HG02884 (cell line): Measurements from ENCODE around the gene GNAT1.
"Not testable (repeated sequence)": the region's sequence is repeated elsewhere in the genome, so short reads cannot be mapped to it uniquely, and the experiment has no call there.

Source experiments
- ATAC-seq: cut with Tn5 transposase; IDR thresholded peaks from one replicate; pipeline ENCODE4 v1.9.1; 2021; ENCODE audit warnings: mild to moderate bottlenecking, moderate library complexity; ENCODE audit not compliant: unreplicated experiment

GNAT1 gene

DNA sequence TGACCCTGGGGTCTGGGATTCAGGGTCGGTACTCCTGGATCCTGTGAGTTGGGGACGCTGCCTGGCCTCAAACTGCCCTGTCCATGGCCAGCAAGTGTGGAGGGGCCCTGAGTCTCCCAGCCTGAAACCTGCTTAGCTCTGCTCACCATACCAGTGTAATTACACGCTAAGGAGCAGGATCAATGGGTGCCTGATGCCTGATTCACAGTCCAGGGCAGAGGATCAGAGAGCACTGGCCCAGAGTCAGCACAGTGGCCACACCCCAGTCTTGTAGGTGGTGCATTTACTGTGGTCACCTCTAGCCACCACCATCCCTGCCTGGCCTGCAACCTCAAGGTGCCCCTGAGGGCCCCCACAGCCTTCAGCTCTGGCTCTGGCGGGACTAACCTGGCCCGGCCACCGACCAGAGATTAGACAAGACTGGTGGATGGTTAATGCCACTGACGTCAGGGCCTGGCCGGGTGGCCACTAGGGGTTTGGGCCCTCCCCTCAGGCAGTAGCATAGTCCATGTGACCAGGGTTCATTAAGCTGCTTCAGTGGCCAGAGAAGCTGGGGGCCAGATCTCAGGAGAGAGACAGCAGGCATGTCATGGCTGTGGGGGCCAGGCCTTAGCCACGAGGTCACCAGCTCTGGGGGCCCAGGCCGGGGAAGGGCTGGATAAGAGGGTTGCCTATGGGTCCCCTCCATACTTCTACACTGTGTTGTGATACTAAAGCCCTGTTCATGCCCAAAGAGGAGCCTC is 10.3 kb downstream of the GNAT1 start:
- ATAC-seq: no peak

DNA sequence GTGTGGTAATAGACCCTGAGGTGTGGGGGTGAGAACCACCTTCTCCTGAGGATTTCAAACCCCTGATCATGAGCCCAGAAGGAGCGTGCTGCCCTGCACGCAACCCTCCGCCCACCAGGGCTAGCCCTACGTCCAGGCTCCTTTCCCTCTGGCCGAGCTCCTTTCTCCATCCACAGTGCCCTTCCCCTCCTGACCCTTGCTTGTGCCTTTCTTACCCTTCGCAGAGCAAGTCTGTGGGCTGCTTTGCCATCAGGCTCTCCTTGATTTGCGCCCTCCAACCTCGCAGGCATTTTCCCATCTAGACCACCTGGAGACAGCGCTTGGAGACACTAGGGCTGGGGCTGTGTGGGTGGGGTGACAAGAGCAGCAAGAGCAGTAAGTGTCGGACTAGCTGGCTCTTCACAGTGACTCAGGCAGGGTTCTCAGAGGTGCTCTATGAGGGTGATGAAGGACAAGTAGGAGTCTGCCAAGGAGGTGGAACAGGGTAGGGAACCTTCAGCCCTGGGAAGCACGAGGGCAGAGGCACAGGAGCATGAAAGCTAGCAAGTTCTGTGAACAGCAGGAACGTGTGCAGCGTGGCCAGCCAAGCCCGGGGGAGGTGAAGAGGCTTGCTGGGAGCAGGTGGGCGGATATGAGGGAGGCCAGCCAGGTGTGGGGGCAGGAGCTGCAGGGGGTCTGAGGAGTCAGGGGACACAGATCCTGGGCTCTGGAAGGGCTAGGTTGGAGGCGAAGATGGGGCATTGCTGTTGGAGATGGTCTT is 11.1 kb downstream of the GNAT1 start:
- no peak for ATAC-seq

DNA sequence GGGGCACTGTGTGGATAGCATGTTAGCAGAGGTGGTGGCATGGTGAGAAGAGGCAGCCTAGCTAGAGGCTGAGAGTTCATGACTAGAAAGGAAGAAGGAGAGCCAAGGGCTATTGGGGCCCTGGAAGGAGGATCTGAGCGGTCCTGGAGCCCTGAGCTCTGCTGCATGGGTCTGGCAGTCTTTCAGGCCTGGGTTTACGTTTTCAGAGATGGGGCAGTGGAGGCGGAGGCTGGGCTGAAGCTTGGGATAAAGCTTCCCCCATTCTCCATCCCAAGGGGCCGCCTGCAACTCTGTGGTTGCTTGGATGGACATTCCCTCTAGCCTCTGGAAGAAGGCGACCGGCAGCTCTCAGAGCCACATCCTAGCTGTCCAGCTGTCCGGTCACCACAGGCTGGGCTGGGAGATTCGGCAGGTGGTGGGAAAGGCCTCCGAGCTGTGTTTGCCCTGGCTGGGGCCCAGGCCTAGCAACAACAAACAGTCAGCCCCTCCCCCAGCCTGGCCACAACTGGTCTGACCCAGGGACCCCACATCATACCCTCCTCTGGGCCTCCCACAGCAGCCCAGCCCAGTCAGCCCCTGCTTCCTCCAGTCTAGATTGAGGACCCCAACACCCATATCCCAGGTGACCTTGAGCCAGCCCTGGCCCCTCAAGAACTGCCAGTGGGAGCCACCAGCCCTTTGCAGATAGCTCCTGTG is 11.9 kb downstream of the GNAT1 start:
- no peak for ATAC-seq

DNA sequence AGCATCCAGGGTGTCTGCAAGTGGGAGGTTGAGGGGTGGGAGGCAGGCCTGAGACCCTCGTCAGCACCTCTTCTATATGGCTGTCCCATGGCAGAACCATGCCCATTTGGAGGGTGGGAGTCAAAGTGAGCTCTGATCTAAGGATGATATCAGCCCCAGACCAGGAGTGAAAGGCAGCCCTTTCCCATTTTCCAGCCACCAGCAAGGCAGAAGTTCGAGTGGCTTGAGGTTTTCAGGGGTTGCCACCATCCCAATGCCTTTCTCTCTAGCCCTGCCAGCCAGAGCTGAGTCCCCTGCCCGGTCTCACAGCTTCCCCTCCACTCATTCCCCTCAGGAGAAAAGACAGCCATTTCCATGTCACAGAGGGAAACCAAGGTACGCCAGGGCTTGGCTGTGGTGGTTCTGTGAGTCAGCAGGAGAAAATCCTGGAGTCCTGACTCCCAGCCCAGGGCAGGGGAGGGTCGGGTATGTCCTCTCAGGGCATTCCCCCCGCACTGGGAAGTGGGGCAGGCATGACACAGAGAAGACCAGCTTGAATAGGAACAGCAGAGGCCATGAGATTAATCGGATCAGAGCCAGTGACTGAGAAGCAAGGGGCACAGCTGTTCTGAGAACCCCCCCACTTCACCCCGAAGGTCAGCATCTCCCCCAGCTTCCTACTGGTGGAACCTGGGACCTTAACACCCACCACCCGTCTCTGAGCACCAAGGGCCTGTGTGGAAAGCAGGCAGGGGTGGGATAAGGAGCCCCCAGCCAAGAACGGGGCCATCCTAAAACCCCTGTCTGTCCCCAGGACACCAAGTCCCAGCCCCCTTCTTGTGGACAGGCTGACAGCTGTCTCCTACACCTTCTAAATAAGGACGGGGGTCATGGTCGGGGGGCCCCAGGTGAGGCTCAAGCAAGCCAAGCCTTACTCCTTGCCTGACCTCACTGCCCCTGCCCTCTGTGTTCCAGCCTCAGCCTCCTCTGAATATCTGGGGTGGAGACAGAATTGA is 12.7 kb downstream of the GNAT1 start:
- no peak for ATAC-seq

GRCh38 chr3:50204804-50205412 is 13.5 kb downstream of the GNAT1 start, which contains the start of gene SLC38A3:
Gene SLC38A3 (plus strand): TSS chr3:50205271. CDS start chr3:50214200, 8,929 bp downstream.
- no peak for ATAC-seq

DNA sequence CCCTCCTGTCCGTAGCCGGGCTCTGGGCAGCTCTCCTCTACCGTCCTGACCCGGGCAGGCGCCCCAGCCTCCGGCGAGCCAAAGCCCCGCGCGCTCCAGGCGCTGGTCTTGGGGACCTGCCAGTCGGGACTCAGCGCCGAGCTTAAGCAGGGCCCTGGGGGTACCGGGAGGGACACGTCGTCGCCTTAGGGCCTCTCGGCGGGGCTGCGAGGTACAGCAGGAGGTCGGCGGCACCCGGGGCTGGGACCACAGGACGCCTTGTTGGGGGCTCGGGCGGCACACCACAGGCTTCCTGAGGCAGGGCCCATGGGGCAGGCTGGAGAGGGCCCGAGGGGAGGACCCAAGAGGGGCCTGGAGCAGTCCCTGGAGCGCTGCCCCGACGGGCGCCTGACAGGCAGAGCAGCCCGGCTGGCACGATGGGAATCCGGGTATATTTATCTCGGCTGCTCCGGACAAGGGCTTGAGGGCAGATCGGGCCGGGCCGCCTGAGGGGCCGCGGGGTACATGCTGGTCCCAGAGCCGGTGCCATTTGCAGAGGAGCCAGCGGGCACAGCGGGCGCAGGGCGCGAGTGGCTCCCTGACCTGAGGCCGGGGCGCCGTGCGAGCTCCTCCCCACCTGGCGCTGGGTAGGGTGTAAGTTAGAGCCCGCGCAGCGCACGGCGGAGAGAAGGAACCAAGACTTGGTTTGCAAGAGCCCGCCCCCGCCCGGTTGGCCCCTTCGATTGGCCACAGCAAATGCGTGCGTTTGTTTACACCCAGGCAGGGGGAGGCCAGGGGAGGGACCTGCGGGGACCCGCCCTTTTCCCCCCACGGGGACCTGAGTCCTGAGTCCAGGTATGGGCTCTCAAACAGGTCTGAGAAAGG is 14.2 kb downstream of the GNAT1 start:
- no peak for ATAC-seq

- no peak for ATAC-seq
These were observed 16.1 kb downstream of the GNAT1 start for GRCh38 chr3:50207359-50208042.

- ATAC-seq: no peak
These were observed 17.4 kb downstream of the GNAT1 start for GRCh38 chr3:50208677-50209344.

DNA sequence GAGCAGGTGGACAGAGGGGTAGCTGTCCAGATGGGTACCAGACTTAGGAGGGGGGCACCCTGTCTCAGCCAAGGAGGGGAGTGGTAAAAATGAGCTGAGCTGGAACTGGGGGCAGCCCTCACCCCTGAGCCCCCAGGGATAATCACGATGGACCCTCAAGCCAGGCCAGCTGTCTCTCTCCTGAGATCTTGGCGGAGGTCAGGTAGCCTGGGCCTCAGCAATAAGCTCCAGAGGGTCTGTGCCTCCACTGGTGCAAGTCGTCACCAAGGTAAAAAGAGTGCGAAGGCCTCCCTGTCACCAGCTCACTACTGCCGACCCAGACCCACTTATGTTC is 18.7 kb downstream of the GNAT1 start:
- no peak for ATAC-seq

DNA sequence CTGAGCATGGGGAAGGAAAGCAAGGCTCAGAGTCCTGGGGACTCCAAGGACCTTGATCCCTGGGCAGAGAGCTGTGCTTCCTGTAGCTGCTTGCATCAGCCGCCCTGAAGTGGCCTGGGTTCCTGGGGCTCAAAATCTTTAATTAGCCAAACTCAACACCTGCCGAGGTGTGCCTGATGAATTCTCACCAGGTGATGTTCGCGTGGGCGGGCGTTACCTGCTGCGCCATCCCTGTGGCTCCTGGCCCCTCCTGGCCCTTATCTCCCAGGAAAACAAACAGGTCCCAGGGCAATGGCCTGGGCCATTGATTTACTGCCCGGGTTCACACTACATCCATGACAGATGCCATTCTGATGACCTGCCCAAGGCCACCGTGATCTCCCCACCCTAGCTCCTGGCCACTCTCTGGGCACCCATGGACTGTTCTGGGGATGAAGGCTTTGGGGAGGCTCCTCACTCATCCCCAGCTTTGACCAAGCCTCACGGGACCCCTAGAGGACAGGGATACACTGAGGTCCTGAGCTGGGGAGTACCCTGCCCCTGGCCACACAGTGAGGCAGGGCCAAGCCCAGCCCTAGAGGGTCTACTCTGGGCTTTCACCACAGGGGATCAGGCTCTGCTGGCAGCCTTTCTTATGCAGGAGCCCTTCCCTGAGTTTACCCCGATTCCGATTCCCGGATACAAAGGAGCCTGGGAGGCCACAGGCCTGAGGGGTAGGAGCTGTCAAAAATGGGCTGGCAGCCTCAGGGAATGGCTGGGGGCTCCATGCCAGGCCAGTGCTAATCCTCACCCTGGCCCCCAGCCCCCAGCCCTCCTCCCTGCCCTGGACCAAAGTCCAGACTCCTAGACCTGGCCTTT is 19.3 kb downstream of the GNAT1 start:
- no peak for ATAC-seq

- not testable (repeated sequence) for ATAC-seq
These were observed 19.9 kb downstream of the GNAT1 start for GRCh38 chr3:50211368-50211717.

GRCh38 chr3:50211930-50212329 is 20.5 kb downstream of the GNAT1 start:
- ATAC-seq: no peak

GRCh38 chr3:50212502-50212901 is 21.1 kb downstream of the GNAT1 start:
- no peak for ATAC-seq

DNA sequence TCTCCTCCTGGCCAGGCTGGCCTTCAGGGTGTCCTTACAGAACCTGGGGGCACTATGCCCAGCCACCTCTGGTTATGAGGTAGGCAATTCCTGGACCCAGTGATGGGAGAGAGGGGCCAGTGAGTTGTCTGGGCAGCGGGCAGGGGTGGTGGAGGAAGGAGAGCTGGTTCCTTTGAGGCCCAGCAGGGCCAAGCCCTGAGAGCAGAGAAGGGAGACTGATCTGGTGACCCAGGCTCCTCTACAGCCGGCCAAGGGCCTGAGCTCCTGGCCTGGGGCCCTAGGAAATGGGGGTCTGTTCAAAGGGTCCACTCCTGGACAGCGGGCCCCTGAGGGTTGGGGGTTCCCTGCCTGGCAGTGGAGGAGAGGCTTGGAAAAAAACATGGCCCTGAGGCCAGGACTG is 21.6 kb downstream of the GNAT1 start:
- no peak for ATAC-seq

GRCh38 chr3:50213373-50213772 is 22.0 kb downstream of the GNAT1 start:
- ATAC-seq: no peak

- no peak for ATAC-seq
These were observed 23.4 kb downstream of the GNAT1 start for GRCh38 chr3:50214824-50215223.

GRCh38 chr3:50215529-50215928 is 24.1 kb downstream of the GNAT1 start:
- ATAC-seq: no peak
